HepG2 (cell line): ENCODE data around the gene SLC4A11. TPM values are rescaled to one million over a fixed set of nuclear protein-coding genes. Genes with fewer than 3 reads are reported as not detected.

Source experiments
- AKNA ChIP-seq: sonication (generic); formaldehyde crosslinking; IDR thresholded peaks from 2 replicates; pipeline ENCODE4 v1.4.0; 2020; ENCODE audit warnings: missing genetic modification reagents, borderline replicate concordance
- ATF3 ChIP-seq: sonication (generic); formaldehyde crosslinking; IDR thresholded peaks from 2 replicates; pipeline ENCODE4 v1.4.0; 2020; ENCODE audit warnings: missing genetic modification reagents
- CAMTA2 ChIP-seq: sonication (generic); formaldehyde crosslinking; IDR thresholded peaks from 2 replicates; pipeline ENCODE4 v1.4.0; 2020; ENCODE audit warnings: mild to moderate bottlenecking, missing genetic modification reagents, borderline replicate concordance
- GABPB1 ChIP-seq: IDR thresholded peaks from 2 replicates; pipeline ENCODE4 v1.6.1; 2016; ENCODE audit warnings: mild to moderate bottlenecking, missing genetic modification reagents, moderate library complexity, missing compliant biosample characterization
- GLI4 ChIP-seq: sonication (generic); formaldehyde crosslinking; IDR thresholded peaks from 2 replicates; pipeline ENCODE4 v1.5.1; 2020; ENCODE audit warnings: missing genetic modification reagents, mild to moderate bottlenecking, moderate library complexity, borderline replicate concordance
- HHEX ChIP-seq: IDR thresholded peaks from 2 replicates; pipeline ENCODE4 v1.6.1; 2016; ENCODE audit warnings: control low read depth
- HIVEP1 ChIP-seq: sonication (generic); formaldehyde crosslinking; IDR thresholded peaks from 2 replicates; pipeline ENCODE4 v1.4.0; 2020; ENCODE audit warnings: mild to moderate bottlenecking, missing genetic modification reagents
- HNRNPLL ChIP-seq: fragments of 200-400 bp; formaldehyde crosslinking; IDR thresholded peaks from 2 replicates; pipeline ENCODE4 v1.6.1; 2017; ENCODE audit warnings: mild to moderate bottlenecking, low read depth, low read length; ENCODE audit not compliant: poor library complexity, severe bottlenecking
- KLF11 ChIP-seq: IDR thresholded peaks from 2 replicates; pipeline ENCODE4 v1.6.1; 2016; ENCODE audit warnings: missing compliant biosample characterization
- MAZ ChIP-seq, 2 experiments: sonication (generic) in 1 of 2; formaldehyde crosslinking in 1 of 2; IDR thresholded peaks; 2 replicates each; pipeline versions ENCODE4 v1.5.0 to v1.6.1; 2012 to 2020; ENCODE audit warnings: low read depth in 2 of 2, mild to moderate bottlenecking in 2 of 2, borderline replicate concordance in 1 of 2, improper control_type of control experiment in 1 of 2, low read length in 1 of 2, missing genetic modification reagents in 1 of 2, moderate library complexity in 1 of 2
- MYPOP ChIP-seq: sonication (generic); formaldehyde crosslinking; IDR thresholded peaks from 2 replicates; pipeline ENCODE4 v1.8.1; 2023; ENCODE audit warnings: mild to moderate bottlenecking, moderate library complexity, missing genetic modification reagents
- NBN ChIP-seq: fragments of 450-650 bp; conservative IDR thresholded peaks from 2 replicates; pipeline ENCODE4 v1.6.1; 2017
- NR1H2 ChIP-seq: sonication (generic); formaldehyde crosslinking; IDR thresholded peaks from 2 replicates; pipeline ENCODE4 v1.8.1; 2022; ENCODE audit warnings: low read depth, missing genetic modification reagents, borderline replicate concordance
- PTBP1 ChIP-seq: fragments of 200-400 bp; formaldehyde crosslinking; IDR thresholded peaks from 2 replicates; pipeline ENCODE4 v1.6.1; 2018; ENCODE audit warnings: low read length, low read depth; ENCODE audit not compliant: poor library complexity, severe bottlenecking
- SATB2 ChIP-seq: sonication (generic); formaldehyde crosslinking; IDR thresholded peaks from 2 replicates; pipeline ENCODE4 v1.5.0; 2020; ENCODE audit warnings: missing genetic modification reagents
- THAP8 ChIP-seq: sonication (generic); formaldehyde crosslinking; IDR thresholded peaks from 2 replicates; pipeline ENCODE4 v1.5.1; 2020; ENCODE audit warnings: missing genetic modification reagents, mild to moderate bottlenecking, borderline replicate concordance
- ZNF180 ChIP-seq: sonication (generic); formaldehyde crosslinking; IDR thresholded peaks from 2 replicates; pipeline ENCODE4 v1.4.0; 2020; ENCODE audit warnings: low read depth, missing genetic modification reagents, borderline replicate concordance
- ZNF205 ChIP-seq: IDR thresholded peaks from 2 replicates; pipeline ENCODE4 v1.6.1; 2018; ENCODE audit warnings: missing biosample characterization, missing genetic modification reagents
- ZNF224 ChIP-seq: sonication (generic); formaldehyde crosslinking; IDR thresholded peaks from 2 replicates; pipeline ENCODE4 v1.5.0; 2020; ENCODE audit warnings: mild to moderate bottlenecking, missing genetic modification reagents
- ZNF251 ChIP-seq: sonication (generic); formaldehyde crosslinking; IDR thresholded peaks from 2 replicates; pipeline ENCODE4 v1.9.0; 2021; ENCODE audit warnings: mild to moderate bottlenecking, missing genetic modification reagents
- ZNF747 ChIP-seq: sonication (generic); formaldehyde crosslinking; IDR thresholded peaks from 2 replicates; pipeline ENCODE4 v1.8.1; 2023; ENCODE audit warnings: missing genetic modification reagents, mild to moderate bottlenecking, borderline replicate concordance
- ZNF883 ChIP-seq: sonication (generic); formaldehyde crosslinking; IDR thresholded peaks from 2 replicates; pipeline ENCODE4 v1.5.1; 2020; ENCODE audit warnings: mild to moderate bottlenecking, missing genetic modification reagents; ENCODE audit errors: not compliant biosample characterization
- polyA plus RNA-seq, 8 experiments: library from polyadenylated mRNA; depleted of rRNA in 3 of 8; stranded (reverse) in 7 of 8; unstranded in 1 of 8; fragments of >200 nt; fragmentation: Illumina TruSeq in 4 of 8; extraction: Trizol in 4 of 8; gene quantifications; 2 replicates each; pipeline versions ENCODE4 v1.2.1 to v1.2.3, GENCODE V29; 2011 to 2016; ENCODE audit warnings: low read depth in 4 of 8, missing spikeins in 1 of 8, mixed read lengths in 1 of 8; ENCODE audit not compliant: insufficient read depth in 1 of 8
- total RNA-seq, 5 experiments: library from RNA; depleted of rRNA; stranded (reverse); fragments of >200 nt; fragmentation: Illumina TruSeq; extraction: Trizol; gene quantifications; 2 replicates each; pipeline ENCODE4 v1.2.3, GENCODE V29; 2016; ENCODE audit warnings: low read depth in 1 of 5

SLC4A11 gene
- total and polyA plus RNA-seq, 2 of the 13 experiments (the other 11 are each of a cell fraction or from before 2014, with no cell fraction given) = 3.9 to 27.0 TPM

GRCh38 chr20:3248167-3248992 is 9.4 kb upstream of the SLC4A11 start (continued):
- TF ChIP-seq HHEX (no peak), NBN (no peak), MAZ (IDR thresholded peaks at IDR 0.05; ENCODE audit: borderline replicate concordance, low read depth, low read length) (no peak), MAZ (CRISPR knock-in tag; IDR thresholded peaks at IDR 0.05; ENCODE audit: low read depth) (peak; percentile 60; the same call in 1 of the 2 replicates), NR1H2 (CRISPR knock-in tag) (0 out of 2 replicates have a peak, but pooled peaks have one; percentile 66), ZNF747 (CRISPR knock-in tag) (no peak), ZNF883 (CRISPR knock-in tag) (peak; percentile 60), GLI4 (CRISPR knock-in tag) (0 out of 2 replicates have a peak, but pooled peaks have one; percentile 19), AKNA (no peak), ZNF205 (peak; percentile 22; the same call in 1 of the 2 replicates), ZNF224 (CRISPR knock-in tag) (no peak), ZNF251 (CRISPR knock-in tag) (no peak), GABPB1 (CRISPR knock-in tag) (peak; percentile 62; the same call in 1 of the 2 replicates), SATB2 (CRISPR knock-in tag) (no peak), HNRNPLL (peak; percentile 40), THAP8 (CRISPR knock-in tag) (no peak), ATF3 (no peak), MYPOP (CRISPR knock-in tag) (0 out of 2 replicates have a peak, but pooled peaks have one; percentile 16), HIVEP1 (CRISPR knock-in tag) (peak; percentile 18; the same call in 1 of the 2 replicates), KLF11 (CRISPR knock-in tag) (no peak), ZNF180 (CRISPR knock-in tag) (no peak), PTBP1 (peak; percentile 46), CAMTA2 (CRISPR knock-in tag) (no peak)
